ENCODE data around the gene SNAPC2.

SNAPC2 gene

GRCh38 chr19:7904074-7905020 is 15.8 kb upstream of the SNAPC2 start:
- H3K27ac ChIP-seq, result peak overlapping the region; percentile 95
- ChIA-PET CTCF (interaction anchor here (0.6 kb wide), 1 partner anchor 17 kb away, joined by 6 read pairs; no protein-coding TSS in a partner anchor), POLR2A (ENCODE audit: low non-redundant PET) (interaction anchor here (1.2 to 1.6 kb wide), 3 partner anchors 12 to 39 kb away, joined by 3 to 6 read pairs (median 4); partner anchors contain the start of gene TIMM44)
- no peak for TF ChIP-seq CTCF (conservative IDR thresholded peaks at IDR 0.05; ENCODE audit: low read depth)
- peak; percentile 45 for DNase-seq (ENCODE audit: low spot score)

- H3K27ac ChIP-seq, result peak overlapping the region; percentile 95
- CTCF ChIA-PET, result interaction anchor here (0.6 kb wide), 2 partner anchors 33 to 36 kb away, joined by 3 to 4 read pairs; no protein-coding TSS in a partner anchor
- POLR2A ChIA-PET (ENCODE audit: low non-redundant PET), result no interaction called here
- no peak for TF ChIP-seq CTCF (conservative IDR thresholded peaks at IDR 0.05; ENCODE audit: low read depth)
- DNase-seq (ENCODE audit: low spot score), result no peak
Observed at GRCh38 chr19:7905268-7905667, 14.9 kb upstream of the SNAPC2 start.

GRCh38 chr19:7905859-7906258 is 14.3 kb upstream of the SNAPC2 start:
- peak overlapping the region; percentile 95 for H3K27ac ChIP-seq
- ChIA-PET CTCF (interaction anchor here (0.6 kb wide), 2 partner anchors 34 to 36 kb away, joined by 3 to 4 read pairs; no protein-coding TSS in a partner anchor), POLR2A (ENCODE audit: low non-redundant PET) (no interaction called here)
- TF ChIP-seq CTCF (conservative IDR thresholded peaks at IDR 0.05; ENCODE audit: low read depth), result no peak
- no peak for DNase-seq (ENCODE audit: low spot score)

GRCh38 chr19:7907122-7907521 is 13.0 kb upstream of the SNAPC2 start:
- H3K27ac ChIP-seq, result peak overlapping the region; percentile 50
- ChIA-PET POLR2A (ENCODE audit: low non-redundant PET) (interaction anchor here (0.6 kb wide), 1 partner anchor 13 kb away, joined by 3 read pairs; the partner anchor contains the start of gene SNAPC2), CTCF (interaction anchor here (0.7 kb wide), 1 partner anchor 10 kb away, joined by 9 read pairs; no protein-coding TSS in a partner anchor)
- no peak for DNase-seq (ENCODE audit: low spot score)
- no peak for TF ChIP-seq CTCF (conservative IDR thresholded peaks at IDR 0.05; ENCODE audit: low read depth)

GRCh38 chr19:7907544-7907943 is 12.6 kb upstream of the SNAPC2 start:
- H3K27ac ChIP-seq, result peak overlapping the region; percentile 50
- POLR2A ChIA-PET (ENCODE audit: low non-redundant PET), result interaction anchor here (0.6 to 0.7 kb wide), 2 partner anchors 12 to 39 kb away, joined by 3 to 5 read pairs; partner anchors contain the start of gene SNAPC2
- DNase-seq (ENCODE audit: low spot score), result no peak
- CTCF ChIA-PET, result no interaction called here
- TF ChIP-seq CTCF (conservative IDR thresholded peaks at IDR 0.05; ENCODE audit: low read depth), result no peak

- no peak for DNase-seq (ENCODE audit: low spot score)
- ChIA-PET CTCF (interaction anchor here (0.6 kb wide), 1 partner anchor 425 kb away, joined by 3 read pairs; no protein-coding TSS in a partner anchor), POLR2A (ENCODE audit: low non-redundant PET) (interaction anchor here (0.7 kb wide), 1 partner anchor 40 kb away, joined by 5 read pairs; no protein-coding TSS in a partner anchor)
- peak overlapping the region; percentile 50 for H3K27ac ChIP-seq
- TF ChIP-seq CTCF (conservative IDR thresholded peaks at IDR 0.05; ENCODE audit: low read depth), result no peak
Observed at GRCh38 chr19:7908078-7908699, 11.9 kb upstream of the SNAPC2 start.

Measured in RWPE1 (cell line).